ENCODE measurements around the gene CD209. TPM values are rescaled to one million over a fixed set of nuclear protein-coding genes. Genes with fewer than 3 reads are reported as not detected.

CD209 gene
- total RNA-seq, 1 donor from 2014 or later: 10.0 TPM

DNA sequence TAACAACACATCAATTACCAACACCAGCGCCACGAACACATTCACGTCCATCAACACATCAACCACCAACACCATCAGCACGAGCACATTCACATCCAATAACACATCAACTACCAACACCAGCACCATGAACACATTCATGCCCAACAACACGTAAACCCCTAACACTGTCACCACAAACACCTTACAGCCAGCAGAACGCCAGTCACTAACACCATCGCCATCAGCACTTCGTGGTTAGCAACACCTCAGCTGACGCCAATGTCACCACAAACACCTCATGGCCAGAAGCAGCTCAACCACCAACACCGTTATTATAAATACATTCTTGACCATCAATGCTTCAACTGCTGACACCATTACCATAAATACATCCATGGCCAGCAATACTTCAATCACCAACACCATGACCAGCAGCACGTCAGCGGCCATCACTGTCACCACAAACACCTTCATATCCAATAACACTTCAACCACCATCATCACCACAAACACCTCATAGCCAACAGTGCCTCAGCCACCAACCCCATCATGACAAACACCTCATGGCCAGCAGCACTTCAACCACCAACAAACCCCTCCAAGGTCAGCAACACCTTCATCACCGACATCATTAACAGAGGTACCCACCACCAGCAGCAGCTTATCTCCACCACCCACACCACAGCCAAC, 54.8 kb downstream of the CD209 start:
- no peak for DNase-seq

GRCh38 chr19:7691497-7691896, 55.8 kb downstream of the CD209 start:
- DNase-seq (no peak), ATAC-seq (no peak)
- intact Hi-C loops (cut with micrococcal nuclease): no loop called here

More for the DNA sequence above, 54.8 kb downstream of the CD209 start:
- intact Hi-C loops (cut with micrococcal nuclease): no loop called here
- no peak for ATAC-seq

- ATAC-seq: no peak
- intact Hi-C loops (cut with micrococcal nuclease): no loop called here
- DNase-seq: no peak
Observed at GRCh38 chr19:7690779-7691258, 56.5 kb downstream of the CD209 start.

Other genes starting within 250 kb of the CD209 start
- 101 TPM for gene ZNF358, start 231.4 kb downstream of the CD209 start, total RNA-seq
- 18.5 TPM for gene MCOLN1, start 224.9 kb downstream of the CD209 start, total RNA-seq
- gene PNPLA6, start 211.8 kb downstream of the CD209 start, total RNA-seq: 55.6 TPM
- gene CAMSAP3, start 151.7 kb downstream of the CD209 start, total RNA-seq: 2.6 TPM
- gene XAB2, start 118.0 kb downstream of the CD209 start, total RNA-seq: 27.5 TPM
- gene PET100, start 117.7 kb downstream of the CD209 start, total RNA-seq: 206 TPM
- gene PCP2, start 113.8 kb downstream of the CD209 start, total RNA-seq: 6.5 TPM
- 9.7 TPM for gene STXBP2, start 110.4 kb downstream of the CD209 start, total RNA-seq
- not detected for gene RETN, start 78.5 kb downstream of the CD209 start, total RNA-seq
- 0.72 TPM for gene MCEMP1, start 70.4 kb downstream of the CD209 start, total RNA-seq
- gene TRAPPC5, start 66.7 kb downstream of the CD209 start, total RNA-seq: 111 TPM
- gene FCER2, start 45.4 kb downstream of the CD209 start, total RNA-seq: 0.17 TPM
- gene CLEC4G, start 15.4 kb downstream of the CD209 start, total RNA-seq: 0.42 TPM
- not detected for gene CLEC4M, start 15.7 kb upstream of the CD209 start, total RNA-seq
- 23.5 TPM for gene EVI5L, start 82.7 kb upstream of the CD209 start, total RNA-seq
- 0.15 TPM for gene PRR36, start 126.9 kb upstream of the CD209 start, total RNA-seq
- 3.1 TPM for gene LRRC8E, start 141.0 kb upstream of the CD209 start, total RNA-seq
- 30.4 TPM for gene MAP2K7, start 156.3 kb upstream of the CD209 start, total RNA-seq
- gene TGFBR3L, start 167.3 kb upstream of the CD209 start, total RNA-seq: 11.4 TPM
- gene SNAPC2, start 172.8 kb upstream of the CD209 start, total RNA-seq: 9.7 TPM
- gene CTXN1, start 178.6 kb upstream of the CD209 start, total RNA-seq: 0.20 TPM
- 115 TPM for gene TIMM44, start 196.1 kb upstream of the CD209 start, total RNA-seq

Measured in left ventricle myocardium superior (tissue), 1 donor.